Measurements from ENCODE around the gene ADRA1B. TPM values are rescaled to one million over a fixed set of nuclear protein-coding genes. Genes with fewer than 3 reads are reported as not detected.

ADRA1B gene
- total and polyA plus RNA-seq, 2 donors from 2014 or later = 1.6 to 2.3 TPM

GRCh38 chr5:159953609-159954008 lies 37.3 kb downstream of the ADRA1B start:
- no peak for DNase-seq
- no peaks in the 10 kb centered on the region for H3K36me3 ChIP-seq (ENCODE audit: control insufficient read depth in 2 of 3, insufficient read depth in 3 of 3, low read length in 3 of 3)
- no peak overlapping the region for H3K27ac ChIP-seq (ENCODE audit: low read depth in 2 of 2, low read length in 2 of 2)
- intact Hi-C loops (cut with DNase I) = no loop called here
- no peaks in the 10 kb centered on the region for H3K9me3 ChIP-seq (ENCODE audit: control insufficient read depth in 2 of 3, insufficient read depth in 1 of 3, low read length in 3 of 3)
- H3K9ac ChIP-seq (ENCODE audit: low read length in 3 of 3) = no peak overlapping the region
- no peaks in the 10 kb centered on the region for H3K27me3 ChIP-seq (ENCODE audit: control insufficient read depth, insufficient read depth, low read length)
- TF ChIP-seq CTCF (IDR thresholded peaks at IDR 0.05; ENCODE audit: borderline replicate concordance, extremely low read depth, insufficient read depth) = no peak
- H3K4me1 ChIP-seq (ENCODE audit: control insufficient read depth in 2 of 3, insufficient read depth in 2 of 3, low read depth in 1 of 3, low read length in 3 of 3) = no peaks in the 10 kb centered on the region
- no peak for FAIRE-seq
- H3K4me3 ChIP-seq (ENCODE audit: low read length in 3 of 3) = no peak overlapping the region

- intact Hi-C loops (cut with DNase I) = no loop called here
These were observed 38.9 kb downstream of the ADRA1B start for GRCh38 chr5:159955056-159955624.

GRCh38 chr5:159956074-159956473 lies 39.8 kb downstream of the ADRA1B start:
- intact Hi-C loops (cut with DNase I) = no loop called here
- no peaks in the 10 kb centered on the region for H3K27me3 ChIP-seq (ENCODE audit: control insufficient read depth, insufficient read depth, low read length)
- no peak overlapping the region for H3K27ac ChIP-seq (ENCODE audit: low read depth in 2 of 2, low read length in 2 of 2)
- H3K36me3 ChIP-seq (ENCODE audit: control insufficient read depth in 2 of 3, insufficient read depth in 3 of 3, low read length in 3 of 3) = no peaks in the 10 kb centered on the region
- no peak overlapping the region for H3K9ac ChIP-seq (ENCODE audit: low read length in 3 of 3)
- FAIRE-seq (no peak), DNase-seq (no peak)
- H3K4me3 ChIP-seq (ENCODE audit: low read length in 3 of 3) = no peak overlapping the region
- no peak for TF ChIP-seq CTCF (IDR thresholded peaks at IDR 0.05; ENCODE audit: borderline replicate concordance, extremely low read depth, insufficient read depth)
- peaks cover 0 to 5% (median 0%) of the 10 kb centered on the region in 3 donors for H3K4me1 ChIP-seq (ENCODE audit: control insufficient read depth in 2 of 3, insufficient read depth in 2 of 3, low read depth in 1 of 3, low read length in 3 of 3)
- no peaks in the 10 kb centered on the region for H3K9me3 ChIP-seq (ENCODE audit: control insufficient read depth in 2 of 3, insufficient read depth in 1 of 3, low read length in 3 of 3)

More at GRCh38 chr5:159955056-159955624, 38.9 kb downstream of the ADRA1B start:
- no peaks in the 10 kb centered on the region for H3K9me3 ChIP-seq (ENCODE audit: control insufficient read depth in 2 of 3, insufficient read depth in 1 of 3, low read length in 3 of 3)
- no peak overlapping the region for H3K27ac ChIP-seq (ENCODE audit: low read depth in 2 of 2, low read length in 2 of 2)
- TF ChIP-seq CTCF (IDR thresholded peaks at IDR 0.05; ENCODE audit: borderline replicate concordance, extremely low read depth, insufficient read depth) = no peak
- H3K4me1 ChIP-seq (ENCODE audit: control insufficient read depth in 2 of 3, insufficient read depth in 2 of 3, low read depth in 1 of 3, low read length in 3 of 3) = peaks cover 0 to 2% (median 0%) of the 10 kb centered on the region in 3 donors
- FAIRE-seq = no peak
- no peak overlapping the region for H3K9ac ChIP-seq (ENCODE audit: low read length in 3 of 3)
- no peak for DNase-seq
- no peaks in the 10 kb centered on the region for H3K27me3 ChIP-seq (ENCODE audit: control insufficient read depth, insufficient read depth, low read length)
- H3K36me3 ChIP-seq (ENCODE audit: control insufficient read depth in 2 of 3, insufficient read depth in 3 of 3, low read length in 3 of 3) = no peaks in the 10 kb centered on the region
- no peak overlapping the region for H3K4me3 ChIP-seq (ENCODE audit: low read length in 3 of 3)
